HG02610 (cell line): Measurements from ENCODE around the gene WDR82.

Experiments used
- ATAC-seq: cut with Tn5 transposase; IDR thresholded peaks from one replicate; pipeline ENCODE4 v1.9.1; 2021; ENCODE audit warnings: mild to moderate bottlenecking, moderate library complexity; ENCODE audit not compliant: unreplicated experiment

Gene WDR82

GRCh38 chr3:52257911-52258310, 20.5 kb downstream of the WDR82 start:
- ATAC-seq, result no peak

- ATAC-seq, result no peak
Measured at GRCh38 chr3:52256622-52257021, 21.8 kb downstream of the WDR82 start.

GRCh38 chr3:52256159-52256558, 22.3 kb downstream of the WDR82 start:
- no peak for ATAC-seq

- no peak for ATAC-seq
Measured at GRCh38 chr3:52254608-52255007, 23.8 kb downstream of the WDR82 start.

- ATAC-seq, result peak; percentile 87
Measured at GRCh38 chr3:52253314-52254304, 24.8 kb downstream of the WDR82 start.

- no peak for ATAC-seq
Measured at GRCh38 chr3:52250122-52250521, 28.3 kb downstream of the WDR82 start.

- ATAC-seq, result no peak
Measured at GRCh38 chr3:52249683-52250082, 28.8 kb downstream of the WDR82 start.

- ATAC-seq, result no peak
Measured at GRCh38 chr3:52248816-52249547, 29.5 kb downstream of the WDR82 start.

- no peak for ATAC-seq
Measured at GRCh38 chr3:52248165-52248541, 30.3 kb downstream of the WDR82 start.

GRCh38 chr3:52247409-52248164, 30.9 kb downstream of the WDR82 start:
- ATAC-seq, result no peak

- no peak for ATAC-seq
Measured at GRCh38 chr3:52246728-52247408, 31.6 kb downstream of the WDR82 start.

GRCh38 chr3:52246264-52246620, 32.2 kb downstream of the WDR82 start:
- ATAC-seq, result no peak

GRCh38 chr3:52245322-52246263, 32.9 kb downstream of the WDR82 start, which contains the start of gene PPM1M:
Gene PPM1M (plus strand): TSS chr3:52245759. CDS start chr3:52245825, 66 bp downstream.
- ATAC-seq, result no peak

GRCh38 chr3:52243791-52244628, 34.4 kb downstream of the WDR82 start:
- ATAC-seq, result peak; percentile 69

- no peak for ATAC-seq
Measured at GRCh38 chr3:52242039-52242438, 36.4 kb downstream of the WDR82 start.

- no peak for ATAC-seq
Measured at GRCh38 chr3:52240886-52241370, 37.5 kb downstream of the WDR82 start.

- no peak for ATAC-seq
Measured at GRCh38 chr3:52240059-52240885, 38.2 kb downstream of the WDR82 start.
